Immature natural killer cell (primary cell): ENCODE data around the gene BCL10. TPM values are rescaled to one million over a fixed set of nuclear protein-coding genes. Genes with fewer than 3 reads are reported as not detected.

ENCODE experiments used
- DNase-seq, 3 donors: peaks; one replicate each; pipeline ENCODE4 v3.0.0; 2022; ENCODE audit warnings: mixed read lengths in 1 of 3
- H3K27ac Mint-ChIP-seq, 6 donors: one replicate each; pipeline ENCODE4 v1.8.0; 2020; ENCODE audit warnings: mixed read lengths in 6 of 6, mild to moderate bottlenecking in 5 of 6, inconsistent platforms in 4 of 6, moderate library complexity in 3 of 6
- H3K27me3 Mint-ChIP-seq, 3 donors: one replicate each; pipeline ENCODE4 v1.8.0; 2020 to 2021; ENCODE audit warnings: low read depth in 3 of 3, mild to moderate bottlenecking in 3 of 3, mixed read lengths in 3 of 3, moderate library complexity in 3 of 3, inconsistent platforms in 1 of 3
- H3K36me3 Mint-ChIP-seq, 3 donors: one replicate each; pipeline ENCODE4 v1.8.0; 2020; ENCODE audit warnings: mixed read lengths in 3 of 3, inconsistent platforms in 2 of 3, mild to moderate bottlenecking in 2 of 3
- H3K4me1 Mint-ChIP-seq, 2 donors: one replicate each; pipeline ENCODE4 v1.8.0; 2020; ENCODE audit warnings: inconsistent platforms in 2 of 2, mild to moderate bottlenecking in 2 of 2, mixed read lengths in 2 of 2, moderate library complexity in 1 of 2
- H3K4me3 Mint-ChIP-seq, 5 donors: one replicate each; pipeline ENCODE4 v1.8.0; 2020; ENCODE audit warnings: mild to moderate bottlenecking in 5 of 5, mixed read lengths in 5 of 5, inconsistent platforms in 3 of 5, moderate library complexity in 3 of 5
- H3K9me3 Mint-ChIP-seq, 6 donors: one replicate each; pipeline ENCODE4 v1.8.0; 2020; ENCODE audit warnings: mild to moderate bottlenecking in 6 of 6, mixed read lengths in 6 of 6, inconsistent platforms in 4 of 6, moderate library complexity in 3 of 6
- polyA plus RNA-seq, 3 donors: library from polyadenylated mRNA; unstranded; fragments of 300-500 nt; fragmentation: Illumina TruSeq; gene quantifications; one replicate each; pipeline ENCODE4 v1.2.3, GENCODE V29; 2021

BCL10 gene
- polyA plus RNA-seq, 3 donors from 2014 or later: 23.0 to 26.0 (median 26.0) TPM

DNA sequence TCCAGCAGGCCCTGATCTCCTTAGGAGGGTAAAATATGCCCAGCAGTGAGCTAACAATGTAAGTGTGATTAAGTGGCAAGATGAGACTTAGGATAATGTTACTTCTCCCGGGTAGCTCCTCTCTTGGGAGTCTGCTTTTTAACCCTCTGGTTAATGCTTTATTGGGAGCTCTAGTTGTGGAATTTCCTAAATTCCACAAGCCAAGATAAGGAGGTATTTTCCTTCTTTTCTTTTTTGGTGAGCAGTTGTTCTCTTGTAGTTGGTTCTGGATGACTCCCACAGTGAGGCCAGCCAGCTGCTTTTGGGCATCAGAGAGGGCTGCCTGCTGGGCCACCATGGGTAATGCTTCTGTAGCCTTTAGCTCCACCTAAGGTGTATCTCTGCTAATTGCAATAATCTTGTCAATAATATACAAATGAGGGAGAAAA lies 36.2 kb downstream of the BCL10 start:
- H3K4me3 Mint-ChIP-seq: no peak overlapping the region
- no peaks in the 10 kb centered on the region for H3K9me3 Mint-ChIP-seq
- peaks cover 0 to 4% (median 0%) of the 10 kb centered on the region in 3 donors for H3K27me3 Mint-ChIP-seq
- no peaks in the 10 kb centered on the region for H3K4me1 Mint-ChIP-seq
- no peak for DNase-seq
- H3K36me3 Mint-ChIP-seq: no peaks in the 10 kb centered on the region
- no peak overlapping the region for H3K27ac Mint-ChIP-seq

DNA sequence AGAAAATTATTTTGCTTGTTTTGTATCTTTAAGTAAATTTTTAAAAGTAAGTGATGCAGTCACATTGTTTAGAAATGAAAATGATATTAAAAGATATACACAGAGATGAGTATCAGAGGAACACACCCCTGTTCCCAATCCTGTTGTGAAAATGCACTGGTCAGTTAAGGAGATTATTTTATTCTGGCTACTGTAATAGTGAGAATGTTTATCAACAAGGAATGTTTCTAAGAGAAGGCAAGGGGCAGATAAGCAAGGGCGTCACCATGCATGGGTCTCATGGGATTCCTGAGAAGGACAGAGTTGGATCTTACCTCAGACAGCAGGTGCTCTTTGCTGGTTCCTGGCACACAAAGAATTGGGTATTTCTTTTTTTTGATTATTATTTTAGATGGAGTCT lies 38.8 kb downstream of the BCL10 start:
- H3K27me3 Mint-ChIP-seq: peaks cover 0 to 10% (median 0%) of the 10 kb centered on the region in 3 donors
- H3K4me3 Mint-ChIP-seq: no peak overlapping the region
- H3K9me3 Mint-ChIP-seq: no peaks in the 10 kb centered on the region
- no peak overlapping the region for H3K27ac Mint-ChIP-seq
- no peaks in the 10 kb centered on the region for H3K4me1 Mint-ChIP-seq
- no peak for DNase-seq
- H3K36me3 Mint-ChIP-seq: no peaks in the 10 kb centered on the region

DNA sequence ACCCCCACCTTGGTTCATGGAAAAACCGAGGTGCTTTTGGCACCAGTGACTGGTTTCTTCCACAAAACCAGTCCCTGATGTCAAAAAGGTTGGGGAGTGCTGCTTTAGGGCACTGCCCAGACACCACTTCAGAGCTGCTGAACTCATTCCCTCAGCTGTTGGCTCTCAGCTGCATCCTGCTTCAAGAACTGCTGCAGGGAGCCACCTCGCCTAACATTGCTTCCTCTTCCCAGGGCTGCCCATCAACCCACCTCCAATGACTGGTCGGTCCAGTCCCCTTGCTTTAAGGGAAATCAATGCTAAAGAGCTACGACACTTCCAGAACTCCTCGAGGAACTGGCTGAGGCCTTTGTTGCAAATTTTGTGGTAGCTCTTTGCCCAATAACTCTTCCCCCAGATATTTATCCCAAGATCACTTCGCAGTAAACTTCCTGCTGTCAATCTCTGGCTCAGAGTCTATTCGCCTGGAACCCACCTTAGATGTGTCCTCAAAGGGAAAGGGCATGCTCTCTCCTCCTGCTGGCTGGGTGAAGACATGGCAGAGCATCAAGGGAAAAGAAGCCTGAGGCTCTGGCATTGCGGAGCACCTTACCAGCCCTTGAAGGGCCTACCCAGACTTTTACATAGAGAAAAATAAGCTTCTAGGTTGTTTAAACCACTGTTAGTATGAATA lies 46.0 kb downstream of the BCL10 start:
- H3K9me3 Mint-ChIP-seq: no peaks in the 10 kb centered on the region
- peaks cover 0 to 11% (median 2%) of the 10 kb centered on the region in 3 donors for H3K27me3 Mint-ChIP-seq
- no peak overlapping the region for H3K4me3 Mint-ChIP-seq
- H3K4me1 Mint-ChIP-seq: no peaks in the 10 kb centered on the region
- H3K36me3 Mint-ChIP-seq: no peaks in the 10 kb centered on the region
- no peak for DNase-seq
- no peak overlapping the region for H3K27ac Mint-ChIP-seq

DNA sequence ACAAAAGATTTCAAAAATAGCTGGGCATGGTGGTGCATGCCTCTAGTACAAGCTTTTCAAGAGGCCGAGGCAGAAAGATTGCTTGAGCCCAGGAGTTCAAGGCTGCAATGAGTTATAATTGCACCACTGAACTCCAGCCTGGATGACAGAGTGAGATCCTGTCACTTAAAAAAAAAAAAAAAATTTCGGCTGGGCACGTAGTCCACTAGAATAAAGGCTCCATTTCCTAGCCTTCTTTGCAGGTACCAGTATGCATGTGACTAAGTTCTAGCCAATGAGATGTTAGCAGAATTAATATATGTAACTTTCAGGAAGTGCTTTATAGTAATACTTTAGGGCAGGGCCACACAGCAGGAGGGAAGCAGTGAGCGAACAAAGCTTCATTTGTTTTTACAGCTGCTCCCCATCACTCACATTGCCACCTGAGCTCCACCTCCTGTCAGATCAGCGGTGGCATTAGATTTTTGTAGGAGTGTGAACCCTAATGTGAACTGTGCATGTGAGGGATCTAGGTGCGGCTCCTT lies 46.8 kb downstream of the BCL10 start:
- no peak for DNase-seq

DNA sequence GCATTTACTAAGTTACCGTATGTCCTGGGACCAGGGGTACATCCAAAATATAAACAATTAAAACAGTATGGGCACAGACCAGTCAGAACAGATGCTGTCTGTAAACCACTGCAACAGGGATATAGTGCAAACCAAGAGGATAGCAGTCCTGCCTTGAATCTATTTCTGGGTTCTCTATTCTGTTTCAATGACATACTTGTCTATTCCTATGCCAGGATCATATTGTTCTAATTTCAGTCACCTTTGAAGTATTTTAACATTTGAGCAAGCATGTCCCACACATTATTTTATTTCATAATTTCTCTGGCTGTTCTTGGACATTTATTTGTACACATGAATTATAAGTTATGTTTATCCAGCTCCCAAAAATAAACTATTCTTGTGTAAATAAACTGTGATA lies 47.5 kb downstream of the BCL10 start:
- Mint-ChIP-seq H3K4me3 (no peak overlapping the region), H3K36me3 (no peaks in the 10 kb centered on the region), H3K27ac (no peak overlapping the region), H3K9me3 (no peaks in the 10 kb centered on the region), H3K4me1 (no peaks in the 10 kb centered on the region), H3K27me3 (peaks cover 0 to 9% (median 2%) of the 10 kb centered on the region in 3 donors)
- no peak for DNase-seq

More for the DNA sequence above, 46.8 kb downstream of the BCL10 start:
- Mint-ChIP-seq H3K4me3 (no peak overlapping the region), H3K4me1 (no peaks in the 10 kb centered on the region), H3K27me3 (peaks cover 0 to 11% (median 2%) of the 10 kb centered on the region in 3 donors), H3K27ac (no peak overlapping the region), H3K9me3 (no peaks in the 10 kb centered on the region), H3K36me3 (no peaks in the 10 kb centered on the region)

DNA sequence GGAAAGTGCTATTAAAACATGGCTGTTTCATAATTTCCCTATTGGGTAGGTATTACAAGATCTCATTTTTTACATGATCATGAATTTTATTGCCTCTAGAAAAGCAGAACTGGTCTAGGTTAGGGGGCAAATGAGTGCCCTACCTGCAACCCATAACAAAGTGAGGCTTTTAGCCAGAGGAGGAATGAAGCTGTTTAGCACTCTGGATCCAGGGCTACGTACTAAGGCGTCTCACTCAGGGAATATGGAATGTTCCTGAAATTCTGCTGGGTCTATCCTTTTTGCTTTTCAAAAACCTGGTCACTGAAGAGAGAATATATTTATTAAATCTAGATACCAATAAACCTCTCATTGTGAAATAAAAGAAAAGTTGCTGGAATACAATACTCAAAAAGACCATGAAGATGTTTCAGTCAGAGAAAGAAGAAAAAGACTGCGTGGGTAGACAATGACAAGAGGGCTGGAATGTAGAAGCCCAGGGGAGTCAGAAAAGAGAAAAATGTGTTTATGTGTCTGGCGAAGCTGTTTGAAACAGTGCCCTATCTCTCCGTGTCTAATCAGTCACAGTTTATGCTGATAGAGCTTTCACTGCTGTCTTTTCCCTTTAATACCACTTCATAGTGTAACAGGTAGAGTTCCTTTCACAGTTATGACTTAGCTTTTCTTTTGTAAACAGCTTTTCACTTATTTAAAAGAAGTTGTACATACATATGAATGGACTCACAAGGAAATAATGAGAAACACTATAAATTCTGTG lies 50.6 kb downstream of the BCL10 start:
- no peak overlapping the region for H3K27ac Mint-ChIP-seq
- DNase-seq: no peak
- H3K4me3 Mint-ChIP-seq: no peak overlapping the region
- no peaks in the 10 kb centered on the region for H3K4me1 Mint-ChIP-seq
- H3K36me3 Mint-ChIP-seq: no peaks in the 10 kb centered on the region
- H3K9me3 Mint-ChIP-seq: peaks cover 0 to 2% (median 0%) of the 10 kb centered on the region in 6 donors
- peaks cover 1 to 9% (median 2%) of the 10 kb centered on the region in 3 donors for H3K27me3 Mint-ChIP-seq

DNA sequence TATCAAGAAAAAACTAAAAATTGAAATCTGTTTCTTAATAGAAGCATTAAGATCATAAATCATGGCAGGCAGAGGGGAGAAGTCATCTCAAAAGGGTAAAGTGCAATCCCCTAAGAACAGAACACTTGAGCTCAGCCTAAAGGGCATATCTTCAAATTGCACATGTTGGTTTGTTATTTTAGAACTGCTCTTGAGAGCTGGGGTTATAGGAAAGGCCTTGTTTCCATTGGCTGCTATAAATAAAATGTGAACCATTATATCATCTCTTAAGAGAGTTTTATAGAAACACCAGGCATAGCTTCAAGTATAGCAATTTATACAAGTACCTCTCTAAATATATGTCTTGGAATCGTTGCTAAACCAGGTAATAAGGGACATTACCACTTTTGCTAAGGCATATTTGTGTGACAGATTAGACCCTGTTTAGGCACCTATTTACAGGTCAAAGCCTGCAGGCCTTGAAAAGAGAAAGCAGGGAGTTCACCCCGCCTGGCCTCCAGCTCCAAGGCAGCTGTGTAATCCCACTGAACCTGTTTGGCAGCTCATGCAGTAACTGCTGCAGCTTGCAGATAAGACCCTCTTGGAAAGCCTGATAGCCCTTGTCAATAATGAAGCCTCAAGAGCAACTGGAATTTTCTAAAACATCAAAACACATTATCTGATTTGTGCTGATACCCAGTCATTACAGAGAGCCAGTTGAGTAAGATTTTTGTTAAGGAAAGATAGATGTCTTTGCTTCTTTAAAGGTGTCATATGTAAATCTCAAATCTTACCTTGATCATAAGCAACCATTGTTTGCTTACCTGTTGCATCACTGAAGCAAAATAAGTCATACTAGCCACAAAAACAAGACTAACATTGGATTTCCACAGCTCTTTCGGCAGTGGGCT lies 51.5 kb downstream of the BCL10 start:
- Mint-ChIP-seq H3K4me3 (no peak overlapping the region), H3K27ac (no peak overlapping the region), H3K27me3 (peaks cover 1 to 15% (median 2%) of the 10 kb centered on the region in 3 donors), H3K9me3 (peaks cover 0 to 2% (median 0%) of the 10 kb centered on the region in 6 donors), H3K36me3 (no peaks in the 10 kb centered on the region), H3K4me1 (no peaks in the 10 kb centered on the region)
- no peak for DNase-seq

DNA sequence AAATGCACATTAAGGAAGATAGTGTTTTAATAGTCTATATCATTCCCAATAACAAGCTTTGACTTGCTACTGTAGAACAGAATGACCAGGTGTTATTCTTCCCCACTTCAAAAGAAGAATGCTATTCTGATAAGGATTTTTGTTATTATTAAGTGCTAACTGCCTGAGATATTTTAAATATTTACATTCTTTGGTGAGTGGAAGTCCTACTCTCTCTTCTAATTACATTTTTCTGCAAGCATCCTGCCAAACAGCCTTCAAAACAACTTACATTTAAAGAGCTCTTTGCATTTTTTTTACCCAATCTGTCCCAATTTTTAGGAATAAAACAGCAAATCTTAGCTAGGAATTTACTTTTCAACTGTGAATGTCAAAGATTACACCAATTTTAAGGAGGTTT lies 52.1 kb downstream of the BCL10 start:
- Mint-ChIP-seq H3K4me1 (no peaks in the 10 kb centered on the region), H3K27me3 (peaks cover 2 to 15% (median 3%) of the 10 kb centered on the region in 3 donors), H3K27ac (no peak overlapping the region), H3K9me3 (peaks cover 0 to 2% (median 0%) of the 10 kb centered on the region in 6 donors), H3K36me3 (no peaks in the 10 kb centered on the region), H3K4me3 (no peak overlapping the region)
- DNase-seq: no peak

DNA sequence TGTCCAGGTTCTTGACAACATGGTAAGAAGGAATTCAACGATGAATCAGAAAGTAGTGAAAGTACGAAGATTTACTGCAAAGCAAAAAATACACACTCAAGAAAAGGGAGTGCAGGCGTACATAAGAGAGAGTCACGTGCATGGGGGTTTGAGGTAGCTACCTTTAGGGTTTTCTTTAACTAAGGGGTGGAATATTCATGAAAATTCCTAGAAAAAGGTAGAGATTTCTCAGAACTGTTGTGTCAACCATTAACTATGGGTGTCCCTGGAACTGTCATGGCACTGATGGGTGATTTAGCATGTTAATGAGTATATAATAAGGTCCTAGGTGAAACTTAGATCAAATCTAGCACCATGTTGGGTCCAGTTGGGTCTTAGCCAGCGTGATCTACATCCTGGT lies 53.1 kb downstream of the BCL10 start:
- Mint-ChIP-seq H3K27me3 (peaks cover under 1 to 15% (median 6%) of the 10 kb centered on the region in 3 donors), H3K4me3 (no peak overlapping the region), H3K9me3 (peaks cover 0 to 2% (median 0%) of the 10 kb centered on the region in 6 donors), H3K4me1 (no peaks in the 10 kb centered on the region), H3K27ac (no peak overlapping the region), H3K36me3 (no peaks in the 10 kb centered on the region)
- no peak for DNase-seq

DNA sequence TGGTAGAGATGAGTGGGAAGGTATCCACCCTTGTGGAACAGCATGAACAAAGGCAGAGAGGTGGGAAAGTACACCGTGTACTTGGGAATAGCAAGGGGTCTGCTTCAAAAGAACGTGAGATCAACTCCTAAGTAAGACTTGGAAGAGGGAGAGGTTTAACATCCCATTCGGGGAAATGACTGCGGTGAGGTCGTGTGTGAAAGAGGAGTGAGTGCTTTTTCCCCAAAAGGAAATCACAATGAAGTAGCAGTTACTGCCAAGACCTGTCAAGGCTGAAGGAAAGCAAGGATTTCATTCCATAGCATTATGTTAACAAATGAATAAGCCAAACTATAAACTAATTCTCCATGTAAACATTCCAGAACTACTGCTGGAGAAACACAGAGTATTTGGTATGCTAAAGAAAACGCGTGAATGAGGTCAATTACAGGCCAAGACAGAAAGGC lies 55.7 kb downstream of the BCL10 start:
- H3K27ac Mint-ChIP-seq: no peak overlapping the region
- H3K27me3 Mint-ChIP-seq: peaks cover 3 to 15% (median 9%) of the 10 kb centered on the region in 3 donors
- peaks cover 0 to 2% (median 0%) of the 10 kb centered on the region in 6 donors for H3K9me3 Mint-ChIP-seq
- no peak for DNase-seq
- no peak overlapping the region for H3K4me3 Mint-ChIP-seq
- H3K4me1 Mint-ChIP-seq: no peaks in the 10 kb centered on the region
- H3K36me3 Mint-ChIP-seq: no peaks in the 10 kb centered on the region

DNA sequence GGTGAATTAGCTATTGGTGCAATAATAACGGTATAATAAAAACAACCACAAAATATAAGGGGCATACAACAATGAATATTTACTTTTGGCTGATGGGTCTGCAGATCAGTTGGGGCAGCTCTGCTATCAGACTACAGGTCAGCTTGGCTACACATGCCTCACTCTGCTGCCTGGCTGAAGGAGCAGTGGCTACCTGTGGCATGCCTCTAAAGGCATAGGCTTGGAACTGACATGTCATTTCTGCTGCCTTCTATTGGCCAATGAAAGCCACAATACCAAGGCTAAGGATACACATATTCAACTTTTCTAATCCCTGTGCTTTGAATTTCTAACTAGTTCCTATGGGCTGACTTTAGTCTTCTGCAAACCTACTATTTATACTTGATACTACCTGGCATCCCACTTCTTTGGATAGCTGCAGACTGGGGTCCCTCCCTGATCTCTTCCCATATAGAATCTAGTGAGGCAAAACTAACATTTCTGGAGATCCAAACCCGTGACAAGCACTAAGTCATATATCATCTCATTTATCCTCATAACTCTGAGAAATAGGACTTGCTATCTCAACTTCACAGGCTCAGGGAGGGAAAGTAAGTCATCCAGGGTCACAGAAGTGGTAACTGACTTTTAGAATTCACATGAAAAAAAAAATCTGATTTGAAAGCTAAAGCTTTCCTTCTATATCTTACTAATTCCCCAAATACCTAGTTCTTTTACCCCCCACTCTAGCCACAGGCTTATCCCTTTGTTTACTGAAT lies 56.4 kb downstream of the BCL10 start:
- Mint-ChIP-seq H3K4me1 (no peaks in the 10 kb centered on the region), H3K9me3 (peaks cover 0 to 2% (median 0%) of the 10 kb centered on the region in 6 donors), H3K36me3 (no peaks in the 10 kb centered on the region), H3K27me3 (peaks cover 3 to 17% (median 9%) of the 10 kb centered on the region in 3 donors), H3K4me3 (no peak overlapping the region), H3K27ac (no peak overlapping the region)
- DNase-seq: no peak

DNA sequence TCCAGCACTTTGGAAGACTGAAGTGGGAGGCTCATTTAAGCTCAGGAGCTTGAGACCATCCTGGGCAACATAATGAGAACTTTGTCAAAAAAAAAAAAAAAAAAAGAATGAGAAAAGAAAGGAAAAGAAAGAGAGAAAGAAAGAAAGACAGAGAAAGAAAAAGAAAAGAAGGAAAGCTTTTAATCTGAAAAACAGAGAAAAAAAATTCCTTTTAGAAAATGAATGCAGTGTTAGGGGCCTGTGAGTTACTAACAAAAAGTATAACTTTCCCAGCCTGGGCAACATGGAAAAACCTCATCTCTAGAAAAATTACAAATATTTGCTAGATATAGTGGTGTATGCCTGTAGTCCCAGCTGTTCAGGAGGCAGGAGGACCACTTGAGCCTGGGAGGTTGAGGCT lies 59.7 kb downstream of the BCL10 start:
- no peak for DNase-seq
- Mint-ChIP-seq H3K9me3 (no peaks in the 10 kb centered on the region), H3K36me3 (no peaks in the 10 kb centered on the region), H3K4me1 (no peaks in the 10 kb centered on the region), H3K27ac (no peak overlapping the region), H3K4me3 (no peak overlapping the region), H3K27me3 (peaks cover 3 to 13% (median 7%) of the 10 kb centered on the region in 3 donors)
